ENCODE measurements around the gene SNPH. TPM values are rescaled to one million over a fixed set of nuclear protein-coding genes. Genes with fewer than 3 reads are reported as not detected.

The SNPH gene
- total RNA-seq, 1 experiment from 2014 or later, result 21.4 TPM

DNA sequence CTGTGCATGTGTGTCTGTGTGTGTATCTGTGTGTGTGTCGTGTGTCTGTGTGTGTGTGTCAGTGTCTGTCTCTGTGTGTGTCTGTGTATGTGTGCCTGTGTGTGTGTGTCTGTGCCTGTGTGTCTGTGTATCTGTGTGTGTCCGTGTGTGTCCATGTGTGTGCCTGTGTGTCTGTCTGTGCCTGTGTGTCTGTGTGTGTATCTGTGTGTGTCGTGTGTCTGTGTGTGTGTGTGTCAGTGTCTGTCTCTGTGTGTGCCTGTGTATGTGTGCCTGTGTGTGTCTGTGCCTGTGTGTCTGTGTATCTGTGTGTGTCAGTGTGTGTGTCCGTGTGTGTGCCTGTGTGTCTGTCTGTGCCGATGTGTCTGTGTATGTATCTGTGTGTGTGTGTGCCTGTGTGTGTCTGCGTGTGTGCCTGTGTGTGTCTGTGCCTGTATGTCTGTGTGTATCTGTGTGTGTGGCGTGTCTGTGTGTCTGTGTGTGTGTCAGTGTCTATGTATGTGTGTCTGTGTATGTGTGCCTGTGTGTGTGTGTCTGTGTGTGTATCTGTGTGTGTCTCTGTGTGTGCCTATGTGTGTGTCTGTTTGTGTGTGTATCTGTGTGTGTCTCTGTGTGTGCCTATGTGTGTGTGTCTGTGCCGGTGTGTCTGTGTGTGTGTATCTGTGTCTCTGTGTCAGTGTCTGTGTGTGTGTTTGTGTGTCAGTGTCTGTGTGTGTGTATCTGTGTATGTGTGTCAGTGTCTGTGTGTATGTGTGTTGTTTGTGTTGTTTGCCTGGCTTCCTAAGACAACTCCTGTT lies 11.6 kb downstream of the SNPH start:
- DNase-seq (no peak), ATAC-seq (no peak)
- Histone ChIP-seq H3K4me3 (ENCODE audit: low read length) (no peak overlapping the region), H3K36me3 (ENCODE audit: low read depth, low read length) (no peaks in the 10 kb centered on the region), H3K9me3 (ENCODE audit: low read length) (no peaks in the 10 kb centered on the region), H3K79me2 (ENCODE audit: low read length) (no peaks in the 10 kb centered on the region), H3K9me2 (replicated peaks; ENCODE audit: low read length) (no peaks in the 10 kb centered on the region), H3K27me3 (ENCODE audit: low read length) (no peaks in the 10 kb centered on the region), H3K27ac (ENCODE audit: low read length) (no peak overlapping the region), H3K4me1 (ENCODE audit: insufficient read depth, low read length) (peaks cover 6% of the 10 kb centered on the region; the same call in 1 of the 2 replicates), H3K9ac (ENCODE audit: low read length) (no peak overlapping the region), H3F3A (ENCODE audit: low read length, unreplicated experiment) (no peaks in the 10 kb centered on the region), H2AFZ (ENCODE audit: low read length) (no peak overlapping the region), H3K4me2 (ENCODE audit: low read length) (no peak overlapping the region), H4K20me1 (ENCODE audit: low read length) (no peaks in the 10 kb centered on the region)
- TF ChIP-seq EZH2phosphoT487 (IDR thresholded peaks at IDR 0.05; ENCODE audit: borderline replicate concordance, low read length), result no peak
- TF ChIP-seq EZH2 (IDR thresholded peaks at IDR 0.05; ENCODE audit: low read length, unreplicated experiment), result no peak
- TF ChIP-seq, protein P1, sequence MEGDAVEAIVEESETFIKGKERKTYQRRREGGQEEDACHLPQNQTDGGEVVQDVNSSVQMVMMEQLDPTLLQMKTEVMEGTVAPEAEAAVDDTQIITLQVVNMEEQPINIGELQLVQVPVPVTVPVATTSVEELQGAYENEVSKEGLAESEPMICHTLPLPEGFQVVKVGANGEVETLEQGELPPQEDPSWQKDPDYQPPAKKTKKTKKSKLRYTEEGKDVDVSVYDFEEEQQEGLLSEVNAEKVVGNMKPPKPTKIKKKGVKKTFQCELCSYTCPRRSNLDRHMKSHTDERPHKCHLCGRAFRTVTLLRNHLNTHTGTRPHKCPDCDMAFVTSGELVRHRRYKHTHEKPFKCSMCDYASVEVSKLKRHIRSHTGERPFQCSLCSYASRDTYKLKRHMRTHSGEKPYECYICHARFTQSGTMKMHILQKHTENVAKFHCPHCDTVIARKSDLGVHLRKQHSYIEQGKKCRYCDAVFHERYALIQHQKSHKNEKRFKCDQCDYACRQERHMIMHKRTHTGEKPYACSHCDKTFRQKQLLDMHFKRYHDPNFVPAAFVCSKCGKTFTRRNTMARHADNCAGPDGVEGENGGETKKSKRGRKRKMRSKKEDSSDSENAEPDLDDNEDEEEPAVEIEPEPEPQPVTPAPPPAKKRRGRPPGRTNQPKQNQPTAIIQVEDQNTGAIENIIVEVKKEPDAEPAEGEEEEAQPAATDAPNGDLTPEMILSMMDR (conservative IDR thresholded peaks at IDR 0.05; ENCODE audit: low read depth, low read length), result no peak
- ChIA-PET POLR2A (ENCODE audit: unreplicated experiment) (no interaction called here), CTCF (no interaction called here)
- intact Hi-C loops (cut with micrococcal nuclease), result no loop called here
- BruUV-seq (replicated peaks), result no TSS peak

DNA sequence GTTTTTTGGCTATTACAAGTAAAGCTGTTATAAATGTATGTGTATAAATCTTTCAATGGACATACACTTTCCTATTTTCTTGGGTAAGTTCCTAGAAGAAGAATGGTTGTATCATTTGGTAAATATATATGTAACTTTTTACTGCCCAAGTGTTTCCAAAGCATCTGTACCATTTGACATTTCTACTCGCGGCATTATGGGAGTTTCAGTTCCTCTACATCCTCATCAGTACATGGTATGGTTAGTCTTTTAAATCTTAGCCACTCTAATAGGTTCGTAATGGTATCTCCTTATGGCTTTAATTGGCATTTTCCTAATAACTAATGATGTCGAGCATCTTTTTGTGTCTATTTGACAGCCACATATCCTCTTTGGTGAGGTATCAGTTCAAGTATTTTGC lies 12.9 kb downstream of the SNPH start:
- no peak overlapping the region for H3K4me2 ChIP-seq (ENCODE audit: low read length)
- intact Hi-C loops (cut with micrococcal nuclease), result no loop called here

More for the DNA sequence above, 12.9 kb downstream of the SNPH start:
- TF ChIP-seq EZH2 (IDR thresholded peaks at IDR 0.05; ENCODE audit: low read length, unreplicated experiment), result no peak
- TF ChIP-seq, protein P1 (conservative IDR thresholded peaks at IDR 0.05; ENCODE audit: low read depth, low read length), result no peak
- TF ChIP-seq EZH2phosphoT487 (IDR thresholded peaks at IDR 0.05; ENCODE audit: borderline replicate concordance, low read length), result no peak
- Histone ChIP-seq H3K79me2 (ENCODE audit: low read length) (no peaks in the 10 kb centered on the region), H4K20me1 (ENCODE audit: low read length) (no peaks in the 10 kb centered on the region), H3K9me2 (replicated peaks; ENCODE audit: low read length) (no peaks in the 10 kb centered on the region), H3F3A (ENCODE audit: low read length, unreplicated experiment) (no peaks in the 10 kb centered on the region), H3K27me3 (ENCODE audit: low read length) (no peaks in the 10 kb centered on the region), H3K36me3 (ENCODE audit: low read depth, low read length) (no peaks in the 10 kb centered on the region), H2AFZ (ENCODE audit: low read length) (no peak overlapping the region), H3K9me3 (ENCODE audit: low read length) (no peaks in the 10 kb centered on the region), H3K4me3 (ENCODE audit: low read length) (no peak overlapping the region), H3K9ac (ENCODE audit: low read length) (no peak overlapping the region), H3K27ac (ENCODE audit: low read length) (no peak overlapping the region), H3K4me1 (ENCODE audit: insufficient read depth, low read length) (peaks cover 6% of the 10 kb centered on the region; the same call in 1 of the 2 replicates)
- ChIA-PET POLR2A (ENCODE audit: unreplicated experiment) (no interaction called here), CTCF (no interaction called here)
- no peak for ATAC-seq
- BruUV-seq (replicated peaks), result no TSS peak
- DNase-seq, result no peak
